Measurements from ENCODE around the gene LHX3. TPM values are rescaled to one million over a fixed set of nuclear protein-coding genes. Genes with fewer than 3 reads are reported as not detected.

LHX3 gene
- polyA plus RNA-seq, 2 of the 4 experiments (the other 2 are of a cell fraction) = 0.03 TPM; not detected in 1

DNA sequence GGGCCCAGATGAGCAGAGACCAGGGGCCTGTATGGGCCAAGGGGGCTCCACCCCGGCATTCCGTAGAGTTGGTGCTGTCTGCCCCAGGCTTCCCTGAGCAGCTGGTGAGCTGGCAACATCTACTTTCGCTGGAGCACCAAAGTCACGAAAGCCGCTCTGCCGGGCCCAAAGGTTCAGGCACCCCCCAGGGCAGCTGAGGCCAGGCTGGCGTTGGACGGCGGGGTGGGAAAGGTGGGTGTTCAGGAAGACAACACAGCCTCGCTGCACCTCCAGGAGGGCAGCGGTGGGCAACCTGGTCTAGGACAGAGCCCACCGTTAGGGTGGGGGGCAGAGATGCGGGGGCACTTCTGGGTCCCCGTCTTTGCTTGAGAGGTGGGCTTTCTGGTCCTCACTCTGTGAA lies 56.2 kb downstream of the LHX3 start (continued):
- TF ChIP-seq BCL3 (IDR thresholded peaks at IDR 0.05) = no peak
- no peak for TF ChIP-seq HOXB13 (CRISPR knock-in tag; IDR thresholded peaks at IDR 0.05; ENCODE audit: low read depth)
- no peak for TF ChIP-seq KDM5A (IDR thresholded peaks at IDR 0.05)
- TF ChIP-seq GATA3 (IDR thresholded peaks at IDR 0.05; ENCODE audit: borderline replicate concordance) = no peak
- TF ChIP-seq ATOH8 (CRISPR knock-in tag; IDR thresholded peaks at IDR 0.05; ENCODE audit: low read depth) = no peak
- no peak for TF ChIP-seq HOXA7 (CRISPR knock-in tag; IDR thresholded peaks at IDR 0.05)
- no peak for TF ChIP-seq MAX (IDR thresholded peaks at IDR 0.05)
- no peak for TF ChIP-seq PHF8 (IDR thresholded peaks at IDR 0.05; ENCODE audit: borderline replicate concordance, low read depth)

DNA sequence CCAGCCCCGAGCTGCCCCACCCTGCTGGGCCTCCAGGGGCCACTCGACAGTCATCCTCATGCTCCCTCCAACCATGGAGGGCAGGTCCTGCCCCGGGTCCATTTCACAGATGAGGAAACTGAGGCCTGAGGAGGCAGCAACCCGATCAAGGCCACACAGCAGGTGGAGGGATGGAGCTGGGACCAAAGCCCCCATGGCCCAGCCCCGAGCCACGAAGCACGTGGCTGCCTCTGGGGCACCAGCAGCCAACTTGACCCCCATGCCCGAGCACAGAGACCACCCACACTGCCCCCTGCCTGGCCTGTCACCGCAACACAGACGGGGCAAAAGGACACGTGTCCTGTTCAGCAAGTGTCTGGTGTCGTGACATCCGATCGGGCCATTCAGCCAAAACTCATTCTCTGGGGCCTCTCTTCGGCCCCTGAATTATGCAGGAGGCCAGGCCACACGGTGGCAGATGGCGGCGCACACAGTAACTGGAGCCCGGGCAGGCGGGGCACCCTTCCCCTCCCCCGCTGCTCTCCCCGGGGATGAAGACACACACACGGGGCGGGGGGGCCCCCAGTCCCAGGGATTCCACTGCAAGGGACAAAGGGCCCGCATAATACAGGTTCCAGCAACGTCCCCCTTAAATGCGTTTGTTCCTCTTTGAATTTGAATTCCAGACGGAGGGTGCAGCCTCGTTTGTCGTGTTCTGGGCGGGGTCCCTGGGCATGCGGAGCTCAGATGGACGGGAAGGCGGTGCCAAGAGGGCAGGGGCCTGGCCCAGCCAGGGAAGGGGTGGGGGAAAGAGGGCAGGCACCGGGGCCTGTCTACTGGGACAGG lies 56.8 kb downstream of the LHX3 start:
- Histone ChIP-seq H3K9me3 (no peaks in the 10 kb centered on the region), H3K27ac (no peak overlapping the region), H3K4me3 (no peak overlapping the region), H3K4me2 (no peak overlapping the region), H3K4me1 (no peaks in the 10 kb centered on the region)
- WGBS (ENCODE audit: missing lambda C conversion rate) = 52% methylated on average over 30 of the region's 35 CpGs
- no peak for ATAC-seq
- FAIRE-seq = no peak
- TF ChIP-seq CBX2 (IDR thresholded peaks at IDR 0.05; ENCODE audit: borderline replicate concordance, low read depth) (no peak), RARB (CRISPR knock-in tag; IDR thresholded peaks at IDR 0.05) (no peak), POLR2AphosphoS2 (conservative IDR thresholded peaks at IDR 0.05; ENCODE audit: low read length) (no peak), NFE2L2 (conservative IDR thresholded peaks at IDR 0.05; ENCODE audit: low read length) (no peak), HOXB13 (CRISPR knock-in tag; IDR thresholded peaks at IDR 0.05; ENCODE audit: low read depth) (no peak), TFCP2L1 (CRISPR knock-in tag; IDR thresholded peaks at IDR 0.05) (no peak), MYC (IDR thresholded peaks at IDR 0.05; ENCODE audit: borderline replicate concordance, low read length) (no peak), MAZ (IDR thresholded peaks at IDR 0.05; ENCODE audit: borderline replicate concordance, low read depth, low read length) (no peak), BHLHE40 (IDR thresholded peaks at IDR 0.05; ENCODE audit: low read depth, low read length) (no peak), GATA3 (IDR thresholded peaks at IDR 0.05; ENCODE audit: borderline replicate concordance) (no peak), NR3C1 (IDR thresholded peaks at IDR 0.05) (no peak)
- no peak for DNase-seq (ENCODE audit: low read depth in 1 of 2, low spot score in 1 of 2)
- POLR2A ChIA-PET = no interaction called here
- CTCF ChIA-PET = interaction anchor here (0.7 to 3.8 kb wide), 4 partner anchors 15 to 180 kb away, joined by 3 to 13 read pairs (median 4); no protein-coding TSS in a partner anchor

GRCh38 chr9:136147038-136147889 lies 57.7 kb downstream of the LHX3 start:
- CTCF ChIA-PET = interaction anchor here (0.7 to 4.4 kb wide), 8 partner anchors 12 to 179 kb away, joined by 3 to 18 read pairs (median 4); no protein-coding TSS in a partner anchor
- WGBS (ENCODE audit: missing lambda C conversion rate) = 66% methylated on average over 8 of the region's 22 CpGs
- H3K4me1 ChIP-seq = no peaks in the 10 kb centered on the region

More at GRCh38 chr9:136147038-136147889, 57.7 kb downstream of the LHX3 start:
- H3K27ac ChIP-seq = no peak overlapping the region
- H3K4me3 ChIP-seq = no peak overlapping the region
- ATAC-seq (no peak), FAIRE-seq (no peak), DNase-seq (ENCODE audit: low read depth in 1 of 2, low spot score in 1 of 2) (no peak)
- POLR2A ChIA-PET = no interaction called here
- H3K9me3 ChIP-seq = no peaks in the 10 kb centered on the region
- H3K4me2 ChIP-seq = no peak overlapping the region
- TF ChIP-seq GATA3 (IDR thresholded peaks at IDR 0.05; ENCODE audit: borderline replicate concordance) = no peak
- no peak for TF ChIP-seq ZNF302 (CRISPR knock-in tag; IDR thresholded peaks at IDR 0.05)
- no peak for TF ChIP-seq JUNB (IDR thresholded peaks at IDR 0.05)
- TF ChIP-seq MAFK (IDR thresholded peaks at IDR 0.05; ENCODE audit: partially characterized antibody) = no peak
- no peak for TF ChIP-seq CTCF (IDR thresholded peaks at IDR 0.05)
- no peak for TF ChIP-seq RAD21 (conservative IDR thresholded peaks at IDR 0.05 in 1 of 2, IDR thresholded peaks at IDR 0.05 in 1 of 2)
- TF ChIP-seq FOSL2 (IDR thresholded peaks at IDR 0.05) = no peak
- no peak for TF ChIP-seq FOSL2 (CRISPR knock-in tag; IDR thresholded peaks at IDR 0.05)
- TF ChIP-seq POLR2AphosphoS2 (conservative IDR thresholded peaks at IDR 0.05; ENCODE audit: low read length) = no peak
- TF ChIP-seq, protein P1, sequence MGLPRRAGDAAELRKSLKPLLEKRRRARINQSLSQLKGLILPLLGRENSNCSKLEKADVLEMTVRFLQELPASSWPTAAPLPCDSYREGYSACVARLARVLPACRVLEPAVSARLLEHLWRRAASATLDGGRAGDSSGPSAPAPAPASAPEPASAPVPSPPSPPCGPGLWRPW (IDR thresholded peaks at IDR 0.05) = no peak
